H1 (cell line): ENCODE measurements around the gene GPATCH4.

ENCODE experiments used
- NRF1 ChIP-seq: IDR thresholded peaks from 2 replicates; pipeline ENCODE4 v1.6.1; 2011; ENCODE audit warnings: mild to moderate bottlenecking, low read depth, low read length, improper control_type of control experiment
- POLR2AphosphoS5 ChIP-seq: IDR thresholded peaks from 2 replicates; pipeline ENCODE4 v1.6.1; 2011; ENCODE audit warnings: low read depth, low read length
- RNF2 ChIP-seq: fragments of 200-900, 300-1000 bp; sonication (generic); IDR thresholded peaks from 2 replicates; pipeline ENCODE4 v1.7.1; 2016; ENCODE audit warnings: borderline replicate concordance, low read depth, mild to moderate bottlenecking, antibody characterized with exemption, low read length; ENCODE audit not compliant: poor library complexity, severe bottlenecking; ENCODE audit errors: missing control alignments
- TAF1 ChIP-seq: IDR thresholded peaks from 2 replicates; pipeline ENCODE4 v1.6.1; 2011; ENCODE audit warnings: mild to moderate bottlenecking, low read depth, low read length
- TF ChIP-seq, protein P1 (sequence below), 3 experiments: IDR thresholded peaks; 1 replicate in 2 of 3; 2 replicates in 1 of 3; pipeline versions ENCODE4 v1.5.1 to v1.6.1; 2011; ENCODE audit warnings: low read length in 3 of 3, mild to moderate bottlenecking in 3 of 3, inconsistent platforms in 2 of 3, low read depth in 1 of 3, moderate library complexity in 1 of 3; ENCODE audit not compliant: insufficient read depth in 1 of 3; ENCODE audit errors: control extremely low read depth in 1 of 3

DNA sequence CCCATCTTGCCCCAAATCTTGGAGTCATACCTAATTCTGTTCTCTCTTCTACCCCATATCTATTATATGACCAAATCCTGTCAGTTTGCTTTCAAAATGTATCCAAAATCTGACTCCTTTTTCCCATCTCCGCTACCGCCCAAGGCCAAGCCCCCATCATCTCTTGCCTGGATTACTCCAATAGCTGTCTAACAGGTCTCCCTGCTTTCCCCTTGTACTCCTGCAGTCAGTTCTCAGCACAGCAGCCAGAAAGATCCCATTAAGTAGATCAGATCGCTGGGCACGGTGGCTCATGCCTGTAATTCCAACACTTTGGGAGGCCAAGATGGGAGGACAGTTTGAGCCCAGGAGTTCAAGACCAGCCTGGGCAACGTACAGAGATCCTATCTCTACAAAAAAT lies 48.8 kb downstream of the GPATCH4 start:
- TF ChIP-seq RNF2 (no peak), NRF1 (no peak), POLR2AphosphoS5 (no peak), TAF1 (no peak)
- TF ChIP-seq, protein P1, sequence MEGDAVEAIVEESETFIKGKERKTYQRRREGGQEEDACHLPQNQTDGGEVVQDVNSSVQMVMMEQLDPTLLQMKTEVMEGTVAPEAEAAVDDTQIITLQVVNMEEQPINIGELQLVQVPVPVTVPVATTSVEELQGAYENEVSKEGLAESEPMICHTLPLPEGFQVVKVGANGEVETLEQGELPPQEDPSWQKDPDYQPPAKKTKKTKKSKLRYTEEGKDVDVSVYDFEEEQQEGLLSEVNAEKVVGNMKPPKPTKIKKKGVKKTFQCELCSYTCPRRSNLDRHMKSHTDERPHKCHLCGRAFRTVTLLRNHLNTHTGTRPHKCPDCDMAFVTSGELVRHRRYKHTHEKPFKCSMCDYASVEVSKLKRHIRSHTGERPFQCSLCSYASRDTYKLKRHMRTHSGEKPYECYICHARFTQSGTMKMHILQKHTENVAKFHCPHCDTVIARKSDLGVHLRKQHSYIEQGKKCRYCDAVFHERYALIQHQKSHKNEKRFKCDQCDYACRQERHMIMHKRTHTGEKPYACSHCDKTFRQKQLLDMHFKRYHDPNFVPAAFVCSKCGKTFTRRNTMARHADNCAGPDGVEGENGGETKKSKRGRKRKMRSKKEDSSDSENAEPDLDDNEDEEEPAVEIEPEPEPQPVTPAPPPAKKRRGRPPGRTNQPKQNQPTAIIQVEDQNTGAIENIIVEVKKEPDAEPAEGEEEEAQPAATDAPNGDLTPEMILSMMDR (IDR thresholded peaks at IDR 0.05; ENCODE audit: control extremely low read depth in 1 of 3, insufficient read depth in 1 of 3, low read depth in 1 of 3, low read length in 3 of 3) = no peak
